ENCODE results near the gene ULK2.

Gene ULK2

GRCh38 chr17:19724501-19725420, 143.0 kb downstream of the ULK2 start:
- peak; percentile 73 for DNase-seq

- no peak for DNase-seq
Measured at GRCh38 chr17:19723964-19724363, 143.8 kb downstream of the ULK2 start.

All from hematopoietic multipotent progenitor cell treated with erythropoietin and hydrocortisone succinate and interleukin-3 and kit ligand, for 8 days (in vitro differentiated cells).